K562 treated with DMSO at 1 percent for 12 hours (cell line): ENCODE results near the gene KLHL8. TPM values are rescaled to one million over a fixed set of nuclear protein-coding genes. Genes with fewer than 3 reads are reported as not detected.

ENCODE experiments used
- total RNA-seq: library from RNA; unstranded; fragments of 300-600 nt; gene quantifications from 2 replicates; pipeline ENCODE4 v1.2.3, GENCODE V29; 2022; ENCODE audit not compliant: insufficient read depth

KLHL8 gene
- 5.0 and 14.1 TPM in 2 replicates for total RNA-seq

DNA sequence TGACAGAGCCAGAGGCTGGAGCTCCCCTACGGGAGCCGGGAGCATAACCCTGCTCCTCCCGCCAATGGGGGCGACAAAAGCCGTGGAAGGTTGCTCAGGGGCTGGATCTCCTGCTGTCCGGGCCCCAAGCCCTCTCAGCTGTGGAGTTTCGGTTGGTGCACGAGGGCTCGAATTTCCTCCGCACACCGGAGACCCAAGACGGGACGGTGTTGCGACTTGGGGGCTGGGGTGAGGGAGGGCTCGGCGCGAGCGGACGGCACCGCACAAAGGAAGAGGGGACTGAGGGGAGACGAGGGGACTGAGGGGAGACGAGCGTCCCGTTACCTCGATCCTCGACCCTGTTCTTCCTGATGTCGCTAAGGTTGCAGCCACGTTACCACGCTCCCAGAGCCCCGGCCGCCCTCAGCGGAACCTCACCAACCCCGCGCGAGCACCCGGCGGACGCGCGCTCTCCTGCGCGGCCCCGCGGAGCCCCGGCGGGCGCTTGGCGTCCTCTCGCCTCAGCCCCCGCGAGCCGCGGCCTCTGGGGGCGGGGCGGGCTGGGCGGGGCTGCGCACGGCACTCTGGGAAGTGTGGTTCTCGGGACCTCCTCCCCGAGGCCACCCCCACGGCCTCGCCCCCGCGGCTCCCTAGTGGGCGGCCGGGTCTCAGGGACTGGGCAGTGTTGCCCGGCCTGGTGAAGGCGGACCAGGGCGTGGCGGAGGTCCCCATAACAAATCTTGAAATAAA, at the start of gene KLHL8:
TSS of gene KLHL8 (minus strand) at position 525 of the 729 bp plus-strand sequence. CDS start 25,079 bp downstream, outside the sequence.

Other genes with a start within 250 kb of the KLHL8 start
- 0.73 TPM in 1 of 2 replicates, not detected in the other for gene HSD17B13, start 102.3 kb upstream of the KLHL8 start, total RNA-seq
- gene HSD17B11, start 170.6 kb upstream of the KLHL8 start, total RNA-seq, result 47.8 and 85.2 TPM in 2 replicates
- gene NUDT9, start 202.0 kb upstream of the KLHL8 start, total RNA-seq, result 17.0 and 26.6 TPM in 2 replicates